HG03558 (cell line): ENCODE data around the gene GAL3ST3.
"Not testable (repeated sequence)": the region's sequence is repeated elsewhere in the genome, so short reads cannot be mapped to it uniquely, and the experiment has no call there.

Experiments used
- ATAC-seq: cut with Tn5 transposase; IDR thresholded peaks from one replicate; pipeline ENCODE4 v1.9.1; 2021; ENCODE audit warnings: moderate number of reproducible peaks; ENCODE audit not compliant: unreplicated experiment; ENCODE audit errors: extremely low read depth

Gene GAL3ST3

DNA sequence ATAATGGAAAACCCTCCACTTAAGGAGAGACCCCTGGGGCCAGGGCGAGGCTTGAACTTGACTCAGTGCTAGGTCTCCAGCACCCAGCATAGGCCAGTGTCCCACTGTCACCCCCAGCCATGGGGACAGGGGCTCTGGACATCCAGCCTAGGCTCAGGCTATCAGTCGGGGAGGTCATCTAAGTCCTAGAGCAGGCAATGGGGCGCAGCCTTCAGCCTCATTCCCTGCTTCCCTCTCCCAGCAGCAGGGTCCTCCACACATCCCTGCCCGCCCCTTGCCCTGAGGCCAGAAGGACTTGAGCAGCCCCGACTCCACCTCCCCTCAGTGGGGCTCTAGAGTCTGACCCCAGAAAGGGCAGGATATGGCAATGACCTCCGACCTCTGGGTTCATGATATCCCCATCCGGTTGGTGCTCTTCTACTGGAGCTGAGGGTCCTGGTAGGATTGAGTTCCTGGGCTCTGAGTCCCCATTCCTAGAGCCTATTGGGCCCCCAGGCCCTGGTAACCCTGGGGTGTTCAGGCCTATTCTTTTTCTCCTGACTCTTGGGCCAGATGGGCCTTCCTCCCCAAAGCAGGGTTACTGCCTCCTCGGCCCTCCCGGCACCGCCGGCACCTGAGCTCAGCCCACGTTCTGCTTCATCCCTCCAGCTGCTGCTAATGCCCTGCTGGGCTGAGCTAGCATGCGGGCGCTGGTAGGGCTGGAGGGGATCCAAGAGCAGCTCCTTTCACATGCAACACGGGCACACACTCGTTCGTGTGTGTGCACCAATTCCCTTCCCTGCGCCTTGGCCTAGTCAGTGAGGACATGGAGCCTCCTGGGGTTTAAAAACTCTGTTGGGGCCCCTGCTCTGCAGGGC, 32.8 kb downstream of the GAL3ST3 start:
- ATAC-seq = no peak

DNA sequence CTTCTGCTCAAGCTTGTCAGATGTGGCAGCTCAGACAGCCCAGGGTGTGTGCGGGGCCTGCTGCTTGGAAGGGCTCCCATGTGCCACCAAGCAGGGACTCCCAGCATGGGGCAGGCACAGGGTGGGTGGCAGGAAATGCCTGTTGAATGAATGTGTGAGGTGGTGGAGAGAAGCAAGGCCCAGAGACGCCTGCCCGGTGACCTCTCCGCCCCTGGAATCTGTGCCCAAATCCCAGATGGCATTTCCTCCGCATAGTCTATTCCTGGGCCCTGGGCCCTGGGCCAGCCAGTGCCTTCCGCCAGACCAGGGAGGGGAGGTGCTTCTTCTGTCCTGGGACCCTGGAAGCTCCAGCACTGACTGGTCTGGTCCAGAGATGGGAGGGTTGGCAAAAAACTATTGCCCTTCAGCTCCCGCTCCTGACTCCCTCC, 33.5 kb downstream of the GAL3ST3 start:
- ATAC-seq = no peak

- ATAC-seq = no peak
Measured at GRCh38 chr11:66014804-66015453, 34.0 kb downstream of the GAL3ST3 start.

GRCh38 chr11:66013762-66014100, 35.2 kb downstream of the GAL3ST3 start:
- ATAC-seq = no peak

- no peak for ATAC-seq
Measured at GRCh38 chr11:66012946-66013761, 35.8 kb downstream of the GAL3ST3 start.

- ATAC-seq = no peak
Measured at GRCh38 chr11:66012371-66012945, 36.5 kb downstream of the GAL3ST3 start.

GRCh38 chr11:66011785-66012303, 37.1 kb downstream of the GAL3ST3 start, which contains the start of gene CST6:
TSS of gene CST6 (plus strand) at chr11:66012008. CDS start at chr11:66012045, 37 bp downstream.
- no peak for ATAC-seq

GRCh38 chr11:66011239-66011784, 37.6 kb downstream of the GAL3ST3 start:
- no peak for ATAC-seq

GRCh38 chr11:66010036-66010435, 38.9 kb downstream of the GAL3ST3 start:
- not testable (repeated sequence) for ATAC-seq

GRCh38 chr11:66008468-66009101, 40.4 kb downstream of the GAL3ST3 start:
- ATAC-seq = no peak

DNA sequence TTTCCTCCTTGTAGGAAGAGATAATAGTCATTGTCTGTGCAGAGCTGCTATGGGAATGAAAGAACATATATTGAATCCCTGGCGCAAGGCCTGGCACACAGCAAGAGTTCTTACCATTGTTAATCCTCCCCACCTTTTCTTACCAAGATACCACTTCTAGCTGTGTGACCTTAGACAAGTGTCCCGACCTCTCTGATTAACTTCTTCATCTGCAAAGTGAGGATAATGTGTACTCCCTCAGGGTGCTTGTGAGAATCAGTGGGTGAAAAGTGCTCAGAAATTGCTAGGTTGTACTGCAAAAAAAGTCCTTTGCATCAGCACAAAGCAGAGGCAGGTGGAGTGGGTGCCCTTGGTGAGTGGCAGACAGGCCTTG, 40.9 kb downstream of the GAL3ST3 start:
- no peak for ATAC-seq

DNA sequence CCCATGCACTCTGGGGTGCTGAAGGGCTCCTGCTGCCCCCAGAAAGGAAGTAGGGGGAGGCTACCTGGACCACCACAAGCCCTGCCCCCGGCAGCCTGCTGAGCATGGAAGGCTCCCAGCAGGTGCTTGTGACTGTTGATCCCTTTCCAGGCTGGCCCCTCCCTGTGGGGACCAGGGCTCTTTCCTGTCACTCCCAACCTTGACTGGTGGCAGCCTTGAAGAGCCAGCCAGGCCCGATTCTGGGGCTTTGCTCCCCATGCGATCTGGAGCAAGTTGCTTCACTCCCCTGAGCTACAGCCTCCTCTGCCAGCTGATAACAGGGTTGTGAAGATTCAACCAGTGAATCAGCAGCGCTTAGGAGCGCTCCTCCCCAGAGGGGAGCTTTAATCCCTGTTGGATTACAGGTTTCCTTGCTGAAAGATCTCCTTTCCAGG, 41.7 kb downstream of the GAL3ST3 start:
- ATAC-seq = no peak

DNA sequence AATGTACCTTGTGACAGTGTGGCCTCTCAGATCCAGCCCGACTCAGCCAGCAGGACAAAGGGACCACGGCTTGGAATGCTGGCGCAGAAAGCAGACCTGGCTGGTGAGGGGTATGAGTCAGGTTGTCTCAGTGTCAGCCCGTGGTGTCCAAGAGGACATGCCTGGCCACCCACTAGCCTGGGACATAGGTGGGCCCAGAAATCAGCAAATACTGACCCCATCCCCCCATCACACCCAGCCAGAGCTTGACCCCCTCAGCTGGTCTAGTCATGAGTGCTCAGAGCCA, 42.1 kb downstream of the GAL3ST3 start:
- ATAC-seq = no peak

- no peak for ATAC-seq
Measured at GRCh38 chr11:66006134-66006890, 42.6 kb downstream of the GAL3ST3 start.

DNA sequence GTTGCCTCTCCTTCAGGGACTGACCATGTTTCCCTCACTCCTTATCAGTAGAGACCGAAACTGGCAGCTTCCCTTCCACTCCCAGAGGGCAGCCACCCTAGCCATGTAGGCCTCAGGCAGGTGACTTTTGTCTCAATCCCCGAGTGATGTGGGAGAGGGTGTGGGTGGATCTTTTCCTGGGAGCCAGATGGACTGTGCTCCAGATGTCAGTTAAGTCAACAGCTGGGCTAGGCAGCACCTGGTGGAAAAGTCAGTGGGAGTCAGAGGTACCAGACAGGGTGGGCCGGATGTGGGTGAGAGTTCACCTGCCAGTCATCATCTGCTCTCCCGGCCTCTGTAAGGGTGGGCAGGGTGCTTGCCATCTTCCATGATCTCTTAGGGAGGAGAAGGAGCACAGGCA, 44.8 kb downstream of the GAL3ST3 start:
- no peak for ATAC-seq

DNA sequence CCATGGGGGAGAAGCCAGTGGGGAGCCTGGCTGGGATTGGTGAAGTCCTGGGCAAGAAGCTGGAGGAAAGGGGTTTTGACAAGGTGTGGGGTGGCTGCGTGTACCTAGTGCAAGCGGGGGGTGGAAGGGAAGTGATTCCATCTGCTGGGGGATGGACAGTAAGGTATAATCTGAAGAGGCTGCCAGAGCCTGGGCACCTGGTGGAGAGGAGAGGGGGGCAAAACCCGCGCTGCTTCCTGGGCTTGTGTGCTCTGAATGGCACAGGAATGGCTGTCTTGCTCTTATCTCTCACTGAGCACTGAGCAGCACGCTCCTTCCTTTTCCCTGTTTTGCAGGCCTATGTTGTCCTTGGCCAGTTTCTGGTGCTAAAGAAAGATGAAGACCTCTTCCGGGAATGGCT, 45.7 kb downstream of the GAL3ST3 start:
- ATAC-seq = no peak

DNA sequence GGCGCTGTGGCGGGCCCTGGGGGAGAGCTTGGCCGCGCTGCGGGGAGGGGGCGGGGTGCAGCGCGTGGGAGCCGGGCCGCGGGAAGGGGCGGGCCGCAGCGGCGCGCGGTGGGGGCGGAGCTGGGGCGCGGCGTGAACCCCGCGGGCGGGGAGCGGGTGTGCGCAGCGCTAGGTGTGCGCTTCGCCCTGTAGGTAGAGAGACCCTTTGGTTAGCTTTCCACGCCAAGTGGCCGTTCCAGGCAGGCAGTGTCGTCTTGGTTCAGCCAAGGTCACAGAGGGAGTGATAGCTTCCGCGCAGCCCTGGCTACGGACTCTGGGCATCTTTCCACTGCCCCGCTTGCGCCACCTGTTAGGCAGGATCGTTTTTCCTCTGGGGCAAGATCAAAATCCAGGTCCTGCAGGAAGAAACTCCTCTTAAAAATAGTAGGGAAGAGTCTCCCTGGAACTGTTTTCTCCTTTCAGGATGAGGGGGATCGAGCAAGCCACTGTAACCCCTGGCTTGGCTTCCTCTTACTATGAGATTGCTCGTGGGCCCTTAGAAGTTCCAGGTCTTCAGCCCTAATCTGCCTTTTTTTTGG, 46.2 kb downstream of the GAL3ST3 start:
- ATAC-seq = no peak

GRCh38 chr11:66001942-66002647, 46.9 kb downstream of the GAL3ST3 start, which contains the start of the genes BANF1 and EIF1AD:
TSS of gene BANF1 (plus strand) at chr11:66002503. CDS start at chr11:66003251, 748 bp downstream.
TSS of gene EIF1AD (minus strand) at chr11:66002157. CDS start at chr11:66000389, 1,768 bp downstream.
- ATAC-seq = peak; percentile 33
